GM18498 (cell line): ENCODE measurements around the gene WAC.
"Not testable (repeated sequence)": the region's sequence is repeated elsewhere in the genome, so short reads cannot be mapped to it uniquely, and the experiment has no call there.

Source experiments
- ATAC-seq: cut with Tn5 transposase; IDR thresholded peaks from one replicate; pipeline ENCODE4 v1.9.1; 2021; ENCODE audit warnings: mild to moderate bottlenecking, moderate library complexity; ENCODE audit not compliant: unreplicated experiment

Gene WAC

GRCh38 chr10:28560617-28561016 lies 27.7 kb downstream of the WAC start:
- no peak for ATAC-seq

- ATAC-seq: no peak
Measured at GRCh38 chr10:28561531-28561930, 28.6 kb downstream of the WAC start.

- no peak for ATAC-seq
Measured at GRCh38 chr10:28564905-28565304, 32.0 kb downstream of the WAC start.

- no peak for ATAC-seq
Measured at GRCh38 chr10:28566458-28567015, 33.6 kb downstream of the WAC start.

- ATAC-seq: no peak
Measured at GRCh38 chr10:28569506-28570159, 36.7 kb downstream of the WAC start.

- ATAC-seq: no peak
Measured at GRCh38 chr10:28570598-28570997, 37.7 kb downstream of the WAC start.

- no peak for ATAC-seq
Measured at GRCh38 chr10:28571265-28571664, 38.3 kb downstream of the WAC start.

GRCh38 chr10:28574214-28574613 lies 41.3 kb downstream of the WAC start:
- ATAC-seq: not testable (repeated sequence)

GRCh38 chr10:28575852-28576251 lies 42.9 kb downstream of the WAC start:
- ATAC-seq: no peak

- ATAC-seq: no peak
Measured at GRCh38 chr10:28577506-28577905, 44.6 kb downstream of the WAC start.

- no peak for ATAC-seq
Measured at GRCh38 chr10:28578454-28578853, 45.5 kb downstream of the WAC start.

GRCh38 chr10:28580825-28581224 lies 47.9 kb downstream of the WAC start:
- ATAC-seq: no peak

- no peak for ATAC-seq
Measured at GRCh38 chr10:28581916-28582315, 49.0 kb downstream of the WAC start.

GRCh38 chr10:28585076-28585475 lies 52.2 kb downstream of the WAC start:
- no peak for ATAC-seq

- ATAC-seq: no peak
Measured at GRCh38 chr10:28586176-28586575, 53.3 kb downstream of the WAC start.

- ATAC-seq: no peak
Measured at GRCh38 chr10:28587270-28587969, 54.5 kb downstream of the WAC start.

- no peak for ATAC-seq
Measured at GRCh38 chr10:28587970-28588290, 55.0 kb downstream of the WAC start.

GRCh38 chr10:28592953-28593352 lies 60.0 kb downstream of the WAC start:
- ATAC-seq: no peak

GRCh38 chr10:28593811-28594210 lies 60.9 kb downstream of the WAC start:
- no peak for ATAC-seq

- no peak for ATAC-seq
Measured at GRCh38 chr10:28594406-28594805, 61.5 kb downstream of the WAC start.

GRCh38 chr10:28595613-28596012 lies 62.7 kb downstream of the WAC start:
- ATAC-seq: no peak

- no peak for ATAC-seq
Measured at GRCh38 chr10:28600056-28600455, 67.1 kb downstream of the WAC start.

- no peak for ATAC-seq
Measured at GRCh38 chr10:28601012-28601411, 68.1 kb downstream of the WAC start.
